ENCODE measurements around the gene KIRREL3. TPM values are rescaled to one million over a fixed set of nuclear protein-coding genes. Genes with fewer than 3 reads are reported as not detected.

The KIRREL3 gene
- polyA plus RNA-seq, 1 donor, result 0.49 TPM

GRCh38 chr11:126904520-126904919 lies 96.0 kb downstream of the KIRREL3 start:
- DNase-seq, result no peak

GRCh38 chr11:126901783-126902182 lies 98.8 kb downstream of the KIRREL3 start:
- DNase-seq, result no peak

GRCh38 chr11:126899961-126900748 lies 100.4 kb downstream of the KIRREL3 start:
- DNase-seq, result no peak

GRCh38 chr11:126898802-126899201 lies 101.8 kb downstream of the KIRREL3 start:
- no peak for DNase-seq

GRCh38 chr11:126897430-126897829 lies 103.1 kb downstream of the KIRREL3 start:
- DNase-seq, result no peak

GRCh38 chr11:126896025-126896424 lies 104.5 kb downstream of the KIRREL3 start:
- no peak for DNase-seq

- no peak for DNase-seq
Observed at GRCh38 chr11:126893796-126894195, 106.8 kb downstream of the KIRREL3 start.

GRCh38 chr11:126892756-126893155 lies 107.8 kb downstream of the KIRREL3 start:
- no peak for DNase-seq

- no peak for DNase-seq
Observed at GRCh38 chr11:126891556-126892217, 108.9 kb downstream of the KIRREL3 start.

- no peak for DNase-seq
Observed at GRCh38 chr11:126890561-126890960, 110.0 kb downstream of the KIRREL3 start.

GRCh38 chr11:126888115-126888712 lies 112.4 kb downstream of the KIRREL3 start:
- no peak for DNase-seq

GRCh38 chr11:126886636-126887035 lies 113.9 kb downstream of the KIRREL3 start:
- no peak for DNase-seq

- no peak for DNase-seq
Observed at GRCh38 chr11:126886085-126886484, 114.5 kb downstream of the KIRREL3 start.

- no peak for DNase-seq
Observed at GRCh38 chr11:126884594-126884993, 116.0 kb downstream of the KIRREL3 start.

- no peak for DNase-seq
Observed at GRCh38 chr11:126884192-126884591, 116.4 kb downstream of the KIRREL3 start.

GRCh38 chr11:126880872-126881271 lies 119.7 kb downstream of the KIRREL3 start:
- DNase-seq, result no peak

- DNase-seq, result no peak
Observed at GRCh38 chr11:126879516-126879915, 121.1 kb downstream of the KIRREL3 start.

- no peak for DNase-seq
Observed at GRCh38 chr11:126878913-126879482, 121.6 kb downstream of the KIRREL3 start.

GRCh38 chr11:126874831-126875230 lies 125.7 kb downstream of the KIRREL3 start:
- no peak for DNase-seq

- DNase-seq, result no peak
Observed at GRCh38 chr11:126874276-126874675, 126.3 kb downstream of the KIRREL3 start.

- DNase-seq, result no peak
Observed at GRCh38 chr11:126871792-126872191, 128.8 kb downstream of the KIRREL3 start.

- DNase-seq, result no peak
Observed at GRCh38 chr11:126870021-126870420, 130.5 kb downstream of the KIRREL3 start.

- no peak for DNase-seq
Observed at GRCh38 chr11:126868741-126869140, 131.8 kb downstream of the KIRREL3 start.

Measured in hindlimb muscle (tissue), 1 donor.